Measurements from ENCODE around the gene ARPC4.

DNA sequence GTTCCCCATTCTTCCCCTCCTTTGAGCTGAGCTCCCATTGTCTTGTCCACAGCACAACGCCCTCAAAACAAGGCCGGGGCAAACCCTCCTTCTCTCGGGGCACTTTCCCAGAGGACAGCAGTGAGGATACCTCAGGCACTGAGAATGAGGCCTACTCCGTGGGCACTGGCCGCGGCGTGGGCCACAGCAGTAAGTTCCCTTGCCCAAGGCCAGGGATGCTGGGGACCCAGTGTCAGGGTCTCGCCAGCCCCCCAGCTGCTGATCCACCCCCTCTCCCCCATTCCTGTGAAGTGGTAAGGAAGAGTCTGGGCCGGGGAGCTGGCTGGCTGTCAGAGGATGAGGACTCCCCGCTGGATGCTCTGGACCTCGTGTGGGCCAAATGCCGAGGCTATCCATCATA lies 47.4 kb upstream of the ARPC4 start:
- no peak for TF ChIP-seq CTCF (IDR thresholded peaks at IDR 0.05)
- TF ChIP-seq POLR2A (IDR thresholded peaks at IDR 0.05; ENCODE audit: low read depth), result no peak

Measured in esophagus muscularis mucosa (tissue), 3 donors.